Fibroblast of upper back skin (primary cell): Measurements from ENCODE around the gene RNF217.

ENCODE experiments used
- DNase-seq: peaks from one replicate; pipeline ENCODE4 v3.0.0-alpha.2; 2013

Gene RNF217

DNA sequence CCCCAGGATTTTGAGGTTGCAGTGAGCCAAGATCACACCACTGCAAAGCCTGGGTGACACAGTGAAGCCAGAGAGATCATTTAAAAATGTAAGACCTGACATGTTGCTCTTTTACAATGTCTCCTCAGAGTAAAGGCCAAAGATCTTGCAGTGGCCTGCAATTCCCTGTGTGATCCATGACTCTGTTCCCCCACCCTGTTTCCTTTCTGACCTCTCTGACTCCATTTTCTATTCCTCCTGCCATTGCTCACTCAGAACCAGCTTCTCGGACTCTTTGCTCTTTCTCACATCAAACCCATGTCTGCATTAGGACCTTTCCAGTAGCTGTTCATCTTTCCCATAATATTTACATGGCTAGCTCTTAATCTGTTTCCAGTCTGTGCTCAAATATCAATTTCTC lies 28.8 kb downstream of the RNF217 start:
- no peak for DNase-seq

DNA sequence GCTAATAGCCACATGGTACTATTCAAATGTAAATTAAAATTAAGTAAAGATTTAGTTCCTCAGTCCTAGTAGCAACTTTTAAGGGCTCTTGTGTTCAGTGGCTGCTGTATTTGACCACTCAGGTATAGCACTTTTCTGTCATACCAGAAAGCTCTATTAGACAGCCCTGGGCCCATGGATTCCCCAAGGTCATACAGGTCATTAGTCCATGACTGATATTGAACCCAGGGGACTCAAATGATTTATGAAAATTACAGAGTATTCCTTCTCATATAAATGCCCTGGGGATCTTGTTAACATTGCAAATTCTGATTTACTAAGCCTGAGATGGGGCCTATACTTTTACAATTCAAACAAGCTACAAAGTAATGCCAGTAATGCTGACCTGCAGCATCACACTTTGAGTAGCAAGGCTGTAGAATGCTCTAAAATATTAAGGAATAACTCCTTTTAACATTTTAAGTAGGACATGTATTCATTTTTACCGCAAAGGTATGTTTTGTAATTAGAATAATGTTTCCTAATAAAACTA lies 29.6 kb downstream of the RNF217 start:
- DNase-seq, result no peak

DNA sequence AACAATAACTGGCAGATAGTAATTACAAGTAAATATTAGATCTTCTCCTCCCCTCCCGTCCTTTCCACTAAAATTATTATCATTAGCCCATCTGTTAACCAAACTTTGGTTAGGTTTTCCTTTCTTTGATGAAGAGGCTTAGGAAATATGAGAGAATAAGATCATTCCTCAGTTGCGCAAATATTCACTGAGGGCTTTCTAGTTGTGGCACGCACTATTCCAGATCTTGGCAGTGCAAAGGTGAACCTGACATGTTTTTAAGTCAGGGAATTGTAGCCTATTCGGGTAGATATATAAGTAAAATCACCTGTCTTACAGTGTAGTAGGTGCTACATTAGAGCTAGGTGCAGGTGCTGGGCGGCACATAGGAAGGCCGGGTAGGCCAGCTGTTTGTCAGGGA lies 31.1 kb downstream of the RNF217 start:
- DNase-seq, result no peak

DNA sequence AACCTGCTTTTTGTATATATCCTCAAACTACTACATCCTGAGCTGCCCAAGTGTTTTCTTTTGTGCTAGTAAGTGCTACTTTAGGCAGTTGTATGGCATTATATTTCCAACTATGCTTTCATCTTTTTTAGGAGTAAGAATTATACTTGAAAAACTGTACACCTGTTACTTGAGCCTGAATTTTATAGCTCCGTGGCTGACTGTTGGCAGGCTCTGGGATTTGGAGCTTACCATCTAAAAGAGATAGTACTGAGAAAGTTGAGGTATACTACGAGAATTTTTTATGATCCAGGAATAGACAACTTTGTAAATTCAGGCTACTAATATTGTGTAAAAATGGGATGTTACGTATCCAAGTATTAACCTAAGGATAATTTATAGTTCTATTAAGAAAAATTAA lies 32.4 kb downstream of the RNF217 start:
- no peak for DNase-seq

DNA sequence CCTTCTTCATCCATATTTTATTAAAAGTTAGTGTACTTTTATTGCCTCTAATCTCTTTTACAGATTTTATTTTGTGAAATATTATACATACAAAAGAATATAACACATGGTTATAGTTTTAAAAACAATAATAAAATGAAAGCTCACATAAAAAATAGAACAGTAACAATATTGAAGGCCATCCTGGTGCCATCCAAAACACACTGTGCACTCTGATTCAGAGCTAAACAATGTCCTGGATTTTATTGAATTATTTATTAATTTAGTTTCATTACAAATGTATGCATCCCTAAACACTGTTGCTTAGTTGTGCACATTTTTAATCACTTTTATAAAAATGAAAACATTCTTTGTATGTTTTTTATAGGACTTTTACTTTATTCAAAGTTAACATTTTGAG lies 32.9 kb downstream of the RNF217 start:
- no peak for DNase-seq

DNA sequence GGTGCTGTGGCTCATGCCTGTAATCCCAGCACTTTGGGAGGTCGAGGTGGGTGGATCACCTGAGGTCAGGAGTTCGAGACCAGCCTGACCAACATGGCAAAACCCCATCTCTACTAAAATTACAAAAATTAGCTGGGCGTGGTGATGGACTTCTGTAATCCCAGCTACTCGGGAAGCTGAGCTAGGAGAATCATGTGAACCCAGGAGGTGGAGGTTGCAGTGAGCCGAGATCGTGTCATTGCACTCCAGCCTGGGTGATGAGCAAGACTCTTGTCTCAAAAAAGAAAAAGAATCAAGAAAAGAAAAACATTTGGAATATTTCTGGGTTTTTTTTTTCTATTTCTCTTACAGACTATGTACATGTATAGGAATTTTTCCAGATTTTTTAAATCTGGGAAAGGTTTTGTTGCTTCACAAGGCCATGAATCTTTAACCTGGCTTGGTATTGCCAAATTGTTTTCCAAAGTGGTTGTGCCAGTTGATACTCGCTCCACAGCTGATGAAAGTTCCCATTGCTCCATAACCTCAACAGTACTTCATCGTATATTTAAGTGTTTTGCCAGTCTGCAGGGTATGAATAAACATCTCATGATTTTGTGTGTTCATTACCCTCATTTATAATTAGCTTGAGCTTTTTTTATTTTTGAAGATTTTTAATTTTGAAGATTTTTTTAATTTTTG lies 33.5 kb downstream of the RNF217 start:
- no peak for DNase-seq

DNA sequence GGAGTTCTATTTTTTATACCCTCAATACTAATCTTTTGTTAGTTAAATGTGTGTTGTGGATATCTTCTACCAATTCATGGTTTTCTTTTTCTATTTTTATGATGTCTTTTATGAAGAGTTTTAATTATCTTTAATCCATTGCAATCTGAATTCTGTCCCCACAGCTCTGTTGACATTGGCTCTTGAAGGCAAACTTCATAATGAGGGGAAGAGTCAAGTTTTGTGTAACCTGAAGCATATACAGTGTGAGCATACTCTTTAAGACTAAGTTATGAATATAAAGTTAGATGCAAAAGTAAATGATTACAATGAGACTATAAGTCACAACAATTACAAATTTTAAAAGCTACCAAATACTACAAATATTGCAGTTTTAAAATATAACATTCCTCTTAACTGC lies 34.2 kb downstream of the RNF217 start:
- DNase-seq, result no peak

DNA sequence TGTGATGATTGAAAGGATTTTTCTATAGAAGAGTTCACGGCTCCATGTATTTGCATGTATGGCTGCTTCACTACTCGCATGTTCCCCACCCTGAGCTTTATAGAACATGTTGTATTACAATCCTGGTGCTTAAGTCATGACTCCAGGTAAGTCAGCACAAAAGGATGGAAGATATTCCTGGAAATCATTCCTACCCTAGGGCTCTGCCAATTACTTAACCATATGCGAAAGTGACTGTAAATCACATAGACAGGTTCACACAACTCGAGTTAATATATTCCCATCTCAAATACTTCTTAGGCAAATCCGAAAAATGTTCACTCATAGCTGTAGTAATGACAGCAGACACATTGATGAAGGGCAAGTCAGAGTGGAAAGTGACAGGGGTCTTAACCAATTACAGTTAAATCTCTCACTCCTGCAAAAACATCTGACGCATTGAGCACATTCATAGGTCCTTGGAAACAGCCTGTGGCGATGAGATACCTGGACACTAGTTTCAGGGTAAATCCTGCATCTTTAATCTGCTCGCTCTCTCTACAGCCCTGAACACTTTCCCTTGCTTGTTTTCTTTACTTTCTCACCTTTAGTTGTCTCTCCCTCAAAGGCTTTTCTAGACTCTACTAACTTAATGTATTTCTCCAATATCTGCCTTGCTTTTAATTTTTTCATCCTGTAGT lies 35.1 kb downstream of the RNF217 start:
- DNase-seq, result no peak

DNA sequence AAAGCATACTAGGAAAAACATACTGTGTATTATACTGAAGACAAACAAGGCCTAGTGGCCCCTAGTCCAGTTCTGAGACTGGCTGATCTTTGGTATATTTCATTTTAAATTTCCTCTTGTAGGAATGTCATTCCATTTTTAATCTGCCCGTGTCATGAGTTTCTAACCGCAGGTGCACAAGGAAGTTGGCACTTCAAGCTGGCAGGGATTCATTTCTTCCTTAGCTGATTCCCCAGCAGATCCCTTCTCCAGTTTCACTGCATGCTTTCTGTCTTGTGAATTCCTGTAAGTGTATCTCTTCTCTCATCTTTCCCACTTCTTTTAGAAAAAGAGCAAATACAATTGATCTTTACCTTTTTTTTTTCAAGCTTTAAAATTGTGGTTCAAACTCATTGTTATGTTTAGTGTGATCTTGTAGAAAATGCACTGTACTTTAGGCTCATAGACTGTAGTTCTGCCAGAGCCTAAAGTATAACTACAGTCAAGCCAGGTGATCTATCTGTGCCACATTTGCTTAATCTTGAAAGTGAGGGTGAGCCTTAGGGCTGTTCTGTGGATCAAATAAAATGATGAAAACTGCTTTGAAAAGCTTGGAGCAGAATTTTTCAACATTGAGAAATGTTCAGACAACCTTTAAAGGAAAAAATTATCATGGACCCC lies 37.0 kb downstream of the RNF217 start:
- DNase-seq, result no peak

DNA sequence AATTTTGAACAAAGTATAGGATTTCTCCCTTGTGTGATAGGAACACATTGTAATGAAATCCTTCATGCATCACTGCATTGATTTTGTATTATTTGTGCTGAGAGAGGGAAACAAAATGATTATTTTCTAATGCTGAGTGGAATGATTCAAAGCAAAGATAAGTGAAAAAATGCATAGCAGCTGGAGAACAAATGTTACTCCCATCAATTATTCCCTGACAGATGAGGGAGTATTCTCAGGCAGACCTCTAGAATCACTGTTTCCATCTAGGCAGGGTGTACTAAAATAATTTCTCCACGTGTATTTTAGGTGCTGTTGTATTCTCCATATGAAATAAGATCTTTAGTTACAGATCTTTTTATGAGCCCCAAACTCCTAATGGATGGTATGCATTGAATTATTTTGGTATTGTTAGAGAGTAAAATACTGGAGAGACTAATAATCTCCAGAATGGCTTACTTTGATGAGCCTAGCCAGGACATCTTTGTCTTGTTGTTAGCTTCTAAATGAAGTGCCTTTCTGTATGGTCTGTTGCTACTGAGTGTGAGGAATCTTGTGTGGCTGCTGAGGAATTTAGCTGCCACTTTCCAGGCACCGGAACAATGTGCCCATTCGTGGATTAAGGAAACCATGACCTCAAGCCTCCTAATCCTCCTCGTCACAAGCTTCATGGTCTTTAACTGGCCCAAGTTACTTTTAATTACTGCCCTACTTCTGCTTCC lies 39.6 kb downstream of the RNF217 start:
- DNase-seq, result peak; percentile 56

DNA sequence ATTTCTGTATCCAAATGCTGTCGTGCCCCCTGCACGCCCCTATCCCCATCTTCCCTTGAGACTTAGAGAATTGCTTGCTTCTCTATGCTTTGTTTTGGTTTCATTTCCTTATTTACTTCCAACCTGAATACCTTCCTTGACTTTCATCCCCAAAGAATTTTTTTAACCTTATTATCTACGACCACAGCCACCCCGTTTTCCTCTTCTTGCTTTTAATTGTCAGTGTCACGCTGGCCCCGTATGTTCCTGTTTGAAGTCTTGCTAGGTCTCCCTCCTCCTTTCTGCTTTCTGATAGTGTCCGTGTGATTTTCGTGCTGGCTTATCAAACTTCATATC lies 40.1 kb downstream of the RNF217 start:
- no peak for DNase-seq

DNA sequence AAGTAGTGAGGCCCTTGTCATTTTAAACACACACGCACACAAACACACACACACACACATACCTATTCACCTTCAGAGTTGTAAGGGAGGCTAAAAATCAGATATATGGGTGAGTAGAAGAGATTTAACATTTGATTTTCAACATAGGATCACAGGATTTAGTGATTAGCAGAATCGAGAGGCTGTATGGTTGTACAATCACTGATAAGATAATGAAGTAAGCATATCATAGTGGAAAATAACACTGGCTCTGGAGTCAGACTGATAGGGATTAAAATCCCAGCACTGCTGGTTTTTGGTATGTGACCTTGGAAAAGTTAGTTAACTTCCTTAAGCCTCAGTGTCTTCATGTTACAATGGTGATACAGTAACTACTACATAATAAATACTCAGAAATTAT lies 40.8 kb downstream of the RNF217 start:
- DNase-seq, result no peak

DNA sequence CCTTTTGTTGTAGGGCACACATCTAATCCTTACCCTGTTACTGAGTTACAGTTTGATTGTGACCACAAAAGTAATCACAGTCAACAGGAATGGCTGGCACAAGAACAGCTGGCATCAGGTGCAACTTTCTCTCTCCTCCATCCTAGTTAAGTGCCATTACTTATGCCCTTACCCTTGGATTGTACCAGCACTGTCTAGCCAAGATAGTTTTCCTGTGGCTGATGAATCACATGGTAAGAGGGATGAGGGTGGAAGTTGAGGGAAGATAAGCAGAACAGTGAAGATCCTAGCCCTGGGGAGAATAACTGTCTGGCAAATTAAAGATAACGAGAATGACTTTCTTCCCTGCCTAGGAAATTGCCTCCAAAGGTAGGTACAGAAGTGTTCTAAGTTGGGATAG lies 42.0 kb downstream of the RNF217 start:
- DNase-seq, result no peak

DNA sequence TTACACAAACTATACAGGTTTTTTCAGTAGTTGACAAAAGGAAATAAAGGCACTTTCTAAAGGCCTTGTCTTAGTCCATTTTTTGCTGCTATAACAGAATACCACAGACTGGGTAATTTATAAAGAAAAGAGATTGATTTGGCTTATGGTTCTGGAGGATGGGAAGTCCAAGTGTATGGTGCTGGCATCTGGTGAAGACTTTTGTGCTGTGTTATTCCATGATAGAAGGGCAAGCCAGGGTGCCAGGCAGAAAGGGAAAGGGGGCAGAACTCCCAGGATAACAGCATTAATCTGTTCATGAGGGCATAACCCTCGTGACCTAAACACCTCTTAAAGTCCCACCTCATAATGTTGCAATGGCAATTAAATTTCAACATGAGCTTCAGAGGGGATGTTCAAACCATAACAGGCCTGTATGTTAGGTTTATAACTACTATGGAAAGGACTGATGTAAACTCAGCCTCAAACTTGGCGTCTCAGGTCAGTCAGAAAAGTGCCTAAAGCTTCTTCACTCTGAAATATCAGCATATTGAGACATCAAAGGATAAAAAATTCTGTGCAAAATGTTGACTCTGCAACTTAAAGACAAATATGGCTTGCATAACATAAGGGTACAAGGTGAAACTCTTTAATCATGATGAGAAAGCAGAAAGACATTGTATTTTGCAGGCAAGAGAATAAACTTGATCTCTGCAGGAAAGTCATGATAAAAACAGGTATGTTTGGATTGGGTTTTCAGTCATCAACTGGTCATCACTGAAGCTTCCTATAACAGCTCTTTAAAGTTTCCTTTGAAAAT lies 42.8 kb downstream of the RNF217 start:
- no peak for DNase-seq

DNA sequence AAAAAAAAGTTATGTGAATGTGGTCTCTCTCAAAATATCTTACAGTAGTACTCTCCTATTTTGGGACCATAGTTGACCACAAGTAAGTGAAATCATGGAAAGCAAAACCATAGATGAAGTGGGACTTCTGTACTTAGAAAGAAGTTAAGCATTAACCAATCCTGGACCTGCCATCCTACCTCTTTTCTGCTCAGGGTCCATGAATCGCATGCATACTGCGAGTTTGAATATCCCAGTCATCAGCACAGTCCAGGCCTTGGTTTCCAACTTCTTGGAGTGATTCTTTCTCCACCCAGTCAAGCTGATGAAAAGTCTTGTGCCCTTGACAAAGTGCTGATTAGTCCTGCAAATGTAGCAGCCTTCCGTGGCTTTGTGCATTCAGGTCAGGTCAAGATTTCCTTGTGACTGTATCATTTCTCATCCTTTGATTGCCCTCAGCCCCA lies 46.0 kb downstream of the RNF217 start:
- DNase-seq, result peak; percentile 90

DNA sequence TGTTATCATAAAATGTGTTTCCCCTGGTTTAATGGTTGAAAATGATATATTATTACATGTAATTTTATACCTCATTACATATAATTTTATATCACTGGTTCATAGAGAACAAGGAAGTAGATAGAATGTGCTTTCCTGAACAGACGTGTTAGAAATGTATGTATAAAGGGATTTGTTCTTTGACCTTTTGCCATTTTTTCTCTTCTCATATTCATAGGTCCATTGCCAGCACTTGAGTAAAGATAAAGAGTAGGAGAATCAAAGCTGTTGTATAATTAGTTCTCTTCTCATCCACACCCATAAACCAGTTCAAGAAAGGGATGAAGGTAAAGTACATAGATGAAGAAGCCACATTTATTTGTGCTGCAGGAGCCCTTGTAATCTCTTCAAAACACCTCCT lies 46.7 kb downstream of the RNF217 start:
- no peak for DNase-seq

DNA sequence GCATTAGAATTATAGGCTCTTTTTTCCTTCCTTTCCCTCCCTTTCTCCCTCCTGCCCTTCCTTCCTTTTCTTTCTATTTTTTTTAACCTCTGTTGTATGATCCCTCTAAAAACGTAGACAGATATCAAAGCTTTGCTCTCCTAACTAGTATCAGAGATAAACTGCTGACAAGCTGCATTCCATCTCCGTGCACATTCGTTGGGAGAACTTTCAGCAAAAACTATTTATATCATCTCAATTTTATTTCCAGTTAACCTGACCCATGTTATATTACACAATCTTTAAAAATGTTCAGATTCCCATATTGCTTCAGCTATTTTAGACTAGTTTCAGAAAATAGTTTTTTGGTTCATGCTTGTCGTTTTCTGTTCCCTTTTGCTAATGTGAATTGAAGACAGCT lies 47.3 kb downstream of the RNF217 start:
- peak; percentile 82 for DNase-seq

DNA sequence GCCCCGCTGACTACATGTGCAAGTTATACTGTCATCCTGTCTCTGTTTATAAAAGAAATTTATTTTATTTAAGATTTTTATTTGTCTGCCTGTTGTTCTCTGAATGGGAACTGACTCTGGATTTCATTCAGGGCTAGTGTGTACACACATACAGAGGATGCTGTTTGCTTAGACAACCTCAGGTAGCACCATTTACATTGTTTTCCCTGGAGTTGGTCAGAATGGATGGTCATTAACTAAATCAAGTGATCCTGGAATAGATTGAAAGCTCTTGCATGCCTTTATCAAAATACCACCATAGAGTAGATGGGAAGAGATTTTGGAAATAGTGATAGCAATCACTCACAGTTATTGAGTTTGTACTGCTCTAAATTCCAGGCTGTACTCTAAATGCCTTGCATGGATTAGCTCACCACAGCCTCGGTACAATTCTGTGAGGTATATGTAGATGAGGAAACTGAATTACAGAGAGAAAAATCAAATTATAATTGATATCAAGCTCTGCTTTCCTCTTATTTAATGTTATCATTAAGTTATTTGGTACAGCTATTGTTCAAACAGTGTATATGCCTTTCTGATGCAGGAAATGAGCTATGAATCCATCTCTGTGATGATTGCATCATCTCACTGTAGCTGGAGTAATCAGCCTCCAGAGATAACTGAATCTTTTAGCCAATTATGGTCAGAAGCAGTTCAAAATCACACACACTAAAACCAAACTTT lies 51.9 kb downstream of the RNF217 start:
- peak; percentile 89 for DNase-seq

DNA sequence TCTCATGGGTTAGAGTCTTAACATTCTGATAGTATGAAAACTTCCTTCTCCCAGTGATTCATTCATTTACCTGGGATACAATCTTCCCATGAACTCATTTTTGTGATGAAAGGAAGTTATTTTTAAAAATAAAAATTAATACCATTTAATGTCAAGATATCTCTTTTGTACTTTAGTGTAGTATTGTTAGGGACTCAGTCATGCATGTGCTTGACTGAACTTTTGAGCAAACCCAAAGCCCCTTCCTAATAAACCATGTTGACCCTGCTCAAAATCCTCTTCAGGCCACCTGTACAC lies 52.4 kb downstream of the RNF217 start:
- no peak for DNase-seq

DNA sequence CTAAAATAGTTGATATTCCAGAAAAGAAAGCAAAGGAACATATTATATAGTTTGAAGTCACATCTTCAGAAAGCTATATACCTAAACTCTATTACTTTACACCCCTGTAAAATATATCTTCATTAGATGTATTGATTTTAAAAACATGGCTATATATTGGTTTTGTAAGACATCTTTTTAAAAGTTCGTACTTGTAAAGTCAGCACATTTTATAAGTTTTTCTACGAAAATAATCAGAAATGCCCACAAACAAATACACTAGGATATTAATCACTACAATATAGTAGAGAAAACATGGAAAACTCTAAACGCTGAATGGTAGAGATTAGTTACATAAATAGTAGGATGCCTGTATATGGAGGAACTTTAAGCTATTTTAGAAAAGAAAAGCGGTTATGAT lies 52.9 kb downstream of the RNF217 start:
- DNase-seq, result no peak

DNA sequence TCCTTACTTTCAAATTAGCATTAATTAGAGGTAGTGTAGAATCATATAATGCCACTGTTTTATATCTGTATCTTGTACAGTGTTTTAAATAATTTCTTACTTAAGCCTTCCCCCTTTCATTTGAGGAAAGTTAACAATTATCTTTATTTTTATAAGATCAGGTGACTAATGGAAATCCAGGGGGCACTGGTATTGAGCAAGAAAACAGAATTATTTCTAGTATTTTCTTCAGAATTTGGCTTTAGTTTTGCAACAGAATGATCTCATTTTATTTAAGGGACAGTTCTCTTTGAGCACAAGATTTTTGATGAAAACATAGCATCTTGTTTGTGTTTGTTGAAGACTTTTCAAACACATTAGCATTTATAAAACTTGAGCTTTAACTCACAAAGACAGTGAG lies 55.9 kb downstream of the RNF217 start:
- no peak for DNase-seq

DNA sequence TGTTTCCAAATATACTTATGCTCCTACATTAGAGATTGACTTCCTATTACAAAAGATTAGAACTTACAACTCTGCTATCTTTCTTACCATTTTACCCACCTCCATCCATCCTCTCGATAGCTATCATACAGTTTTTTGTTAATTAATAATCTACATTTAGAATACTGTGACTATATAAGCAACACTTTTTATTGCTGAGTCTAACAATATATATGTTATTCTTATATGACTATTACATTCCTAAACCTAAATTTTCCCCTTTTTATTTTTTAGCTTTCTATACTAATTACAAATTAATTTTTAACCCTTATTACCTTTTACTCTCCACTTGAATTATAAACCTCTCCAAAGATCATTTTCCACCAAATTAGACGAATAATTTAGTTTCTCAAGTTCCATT lies 57.0 kb downstream of the RNF217 start:
- DNase-seq, result no peak
